ENCODE measurements around the gene CAMK1. TPM values are rescaled to one million over a fixed set of nuclear protein-coding genes. Genes with fewer than 3 reads are reported as not detected.

Gene CAMK1
- total RNA-seq, 1 donor from 2014 or later: 19.3 TPM

- Mint-ChIP-seq H3K27me3 (ENCODE audit: low read depth) (no peaks in the 10 kb centered on the region), H3K36me3 (ENCODE audit: low read depth) (peaks cover 7% of the 10 kb centered on the region), H3K4me1 (ENCODE audit: low read depth) (peaks cover 35% of the 10 kb centered on the region), H3K4me3 (ENCODE audit: unreplicated experiment) (peak overlapping the region; percentile 81), H3K27ac (ENCODE audit: unreplicated experiment) (peak overlapping the region; percentile 22), H3K9me3 (ENCODE audit: low read depth) (no peaks in the 10 kb centered on the region)
- DNase-seq (ENCODE audit: low spot score): no peak
- TF ChIP-seq, protein P1, sequence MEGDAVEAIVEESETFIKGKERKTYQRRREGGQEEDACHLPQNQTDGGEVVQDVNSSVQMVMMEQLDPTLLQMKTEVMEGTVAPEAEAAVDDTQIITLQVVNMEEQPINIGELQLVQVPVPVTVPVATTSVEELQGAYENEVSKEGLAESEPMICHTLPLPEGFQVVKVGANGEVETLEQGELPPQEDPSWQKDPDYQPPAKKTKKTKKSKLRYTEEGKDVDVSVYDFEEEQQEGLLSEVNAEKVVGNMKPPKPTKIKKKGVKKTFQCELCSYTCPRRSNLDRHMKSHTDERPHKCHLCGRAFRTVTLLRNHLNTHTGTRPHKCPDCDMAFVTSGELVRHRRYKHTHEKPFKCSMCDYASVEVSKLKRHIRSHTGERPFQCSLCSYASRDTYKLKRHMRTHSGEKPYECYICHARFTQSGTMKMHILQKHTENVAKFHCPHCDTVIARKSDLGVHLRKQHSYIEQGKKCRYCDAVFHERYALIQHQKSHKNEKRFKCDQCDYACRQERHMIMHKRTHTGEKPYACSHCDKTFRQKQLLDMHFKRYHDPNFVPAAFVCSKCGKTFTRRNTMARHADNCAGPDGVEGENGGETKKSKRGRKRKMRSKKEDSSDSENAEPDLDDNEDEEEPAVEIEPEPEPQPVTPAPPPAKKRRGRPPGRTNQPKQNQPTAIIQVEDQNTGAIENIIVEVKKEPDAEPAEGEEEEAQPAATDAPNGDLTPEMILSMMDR (IDR thresholded peaks at IDR 0.05): no peak
These were observed 41.1 kb upstream of the CAMK1 start for GRCh38 chr3:9810846-9811245.

GRCh38 chr3:9810433-9810770, 40.7 kb upstream of the CAMK1 start:
- peaks cover 35% of the 10 kb centered on the region for H3K4me1 Mint-ChIP-seq (ENCODE audit: low read depth)
- TF ChIP-seq, protein P1 (IDR thresholded peaks at IDR 0.05): no peak

GRCh38 chr3:9809615-9810432, 40.1 kb upstream of the CAMK1 start, which contains the start of gene TTLL3:
Gene TTLL3, plus strand, starts transcription at chr3:9810262. Its CDS starts 400 bp downstream, at chr3:9810662.
- DNase-seq (ENCODE audit: low spot score): no peak
- peak within 1 kb of the TSS; percentile 81 for H3K4me3 Mint-ChIP-seq (ENCODE audit: unreplicated experiment)
- H3K36me3 Mint-ChIP-seq (ENCODE audit: low read depth): peaks cover 10% of the 10 kb centered on the region
- H3K27ac Mint-ChIP-seq (ENCODE audit: unreplicated experiment): peak within 1 kb of the TSS; percentile 95
- H3K9me3 Mint-ChIP-seq (ENCODE audit: low read depth): no peaks in the 10 kb centered on the region
- no peaks in the 10 kb centered on the region for H3K27me3 Mint-ChIP-seq (ENCODE audit: low read depth)
- H3K4me1 Mint-ChIP-seq (ENCODE audit: low read depth): peaks cover 35% of the 10 kb centered on the region
- TF ChIP-seq, protein P1 (IDR thresholded peaks at IDR 0.05): peak; percentile 28

More at GRCh38 chr3:9810433-9810770, 40.7 kb upstream of the CAMK1 start:
- no peak for DNase-seq (ENCODE audit: low spot score)
- H3K4me3 Mint-ChIP-seq (ENCODE audit: unreplicated experiment): peak overlapping the region; percentile 81
- H3K36me3 Mint-ChIP-seq (ENCODE audit: low read depth): peaks cover 9% of the 10 kb centered on the region
- H3K27ac Mint-ChIP-seq (ENCODE audit: unreplicated experiment): peak overlapping the region; percentile 63
- H3K27me3 Mint-ChIP-seq (ENCODE audit: low read depth): no peaks in the 10 kb centered on the region
- H3K9me3 Mint-ChIP-seq (ENCODE audit: low read depth): no peaks in the 10 kb centered on the region

- TF ChIP-seq, protein P1 (IDR thresholded peaks at IDR 0.05): no peak
- H3K4me1 Mint-ChIP-seq (ENCODE audit: low read depth): peaks cover 35% of the 10 kb centered on the region
- H3K27me3 Mint-ChIP-seq (ENCODE audit: low read depth): no peaks in the 10 kb centered on the region
- no peaks in the 10 kb centered on the region for H3K9me3 Mint-ChIP-seq (ENCODE audit: low read depth)
- H3K36me3 Mint-ChIP-seq (ENCODE audit: low read depth): peaks cover 13% of the 10 kb centered on the region
- peak overlapping the region; percentile 95 for H3K27ac Mint-ChIP-seq (ENCODE audit: unreplicated experiment)
- DNase-seq (ENCODE audit: low spot score): no peak
- peak overlapping the region; percentile 81 for H3K4me3 Mint-ChIP-seq (ENCODE audit: unreplicated experiment)
These were observed 39.5 kb upstream of the CAMK1 start for GRCh38 chr3:9809239-9809614.

GRCh38 chr3:9808345-9809037, 38.7 kb upstream of the CAMK1 start:
- peak overlapping the region; percentile 95 for H3K27ac Mint-ChIP-seq (ENCODE audit: unreplicated experiment)
- TF ChIP-seq, protein P1 (IDR thresholded peaks at IDR 0.05): peak; percentile 59
- no peaks in the 10 kb centered on the region for H3K27me3 Mint-ChIP-seq (ENCODE audit: low read depth)
- H3K36me3 Mint-ChIP-seq (ENCODE audit: low read depth): peaks cover 19% of the 10 kb centered on the region
- peaks cover 35% of the 10 kb centered on the region for H3K4me1 Mint-ChIP-seq (ENCODE audit: low read depth)
- no peak overlapping the region for H3K4me3 Mint-ChIP-seq (ENCODE audit: unreplicated experiment)
- no peaks in the 10 kb centered on the region for H3K9me3 Mint-ChIP-seq (ENCODE audit: low read depth)
- no peak for DNase-seq (ENCODE audit: low spot score)

Measured in chondrocyte (in vitro differentiated cells).